Type B pancreatic cell (in vitro differentiated cells): ENCODE measurements around the gene BLACAT1. TPM values are rescaled to one million over a fixed set of nuclear protein-coding genes. Genes with fewer than 3 reads are reported as not detected.

Experiments
- DNase-seq: peaks from one replicate; pipeline ENCODE4 v3.0.0; 2021; ENCODE audit warnings: mixed read lengths; ENCODE audit not compliant: unreplicated experiment; ENCODE audit errors: extremely low spot score
- H3K27ac Mint-ChIP-seq: 2 replicates; pipeline ENCODE4 v1.8.0; 2021; ENCODE audit warnings: mild to moderate bottlenecking, mixed read lengths
- H3K27me3 Mint-ChIP-seq: 2 replicates; pipeline ENCODE4 v1.8.0; 2021; ENCODE audit warnings: mixed read lengths
- H3K36me3 Mint-ChIP-seq: 2 replicates; pipeline ENCODE4 v1.8.0; 2021; ENCODE audit warnings: mixed read lengths
- H3K4me1 Mint-ChIP-seq: one replicate; pipeline ENCODE4 v1.8.0; 2021; ENCODE audit warnings: mixed read lengths; ENCODE audit not compliant: unreplicated experiment
- H3K4me3 Mint-ChIP-seq: 2 replicates; pipeline ENCODE4 v1.8.0; 2021; ENCODE audit warnings: mild to moderate bottlenecking, mixed read lengths
- H3K9me3 Mint-ChIP-seq: 2 replicates; pipeline ENCODE4 v1.8.0; 2021; ENCODE audit warnings: mixed read lengths
- CTCF ChIP-seq: fragments of 200-600 bp; sonication (generic); conservative IDR thresholded peaks from 2 replicates; pipeline ENCODE4 v1.5.0; 2021; ENCODE audit warnings: antibody characterized with exemption, mild to moderate bottlenecking
- total RNA-seq: library from RNA; stranded (reverse); gene quantifications from 2 replicates; pipeline ENCODE4 v1.2.1, GENCODE V29; 2021; ENCODE audit warnings: low replicate concordance

The BLACAT1 gene
- total RNA-seq, 1 donor from 2014 or later, result 2.4 TPM

GRCh38 chr1:205447457-205448341 is 8.1 kb downstream of the BLACAT1 start:
- TF ChIP-seq CTCF, result no peak
- peak overlapping the region; percentile 96 for H3K27ac Mint-ChIP-seq
- H3K4me1 Mint-ChIP-seq, result peaks cover 64% of the 10 kb centered on the region
- peaks cover 6% of the 10 kb centered on the region for H3K36me3 Mint-ChIP-seq
- no peaks in the 10 kb centered on the region for H3K9me3 Mint-ChIP-seq
- DNase-seq, result no peak
- peaks cover 10% of the 10 kb centered on the region for H3K27me3 Mint-ChIP-seq
- peak overlapping the region; percentile 96 for H3K4me3 Mint-ChIP-seq

- no peak for TF ChIP-seq CTCF
- Mint-ChIP-seq H3K27ac (peak overlapping the region; percentile 96), H3K4me1 (peaks cover 71% of the 10 kb centered on the region), H3K27me3 (peaks cover 2% of the 10 kb centered on the region), H3K36me3 (peaks cover 6% of the 10 kb centered on the region), H3K9me3 (no peaks in the 10 kb centered on the region), H3K4me3 (peak overlapping the region; percentile 96)
- no peak for DNase-seq
Measured at GRCh38 chr1:205446828-205447227, 9.0 kb downstream of the BLACAT1 start.

- Mint-ChIP-seq H3K27me3 (no peaks in the 10 kb centered on the region), H3K27ac (peak overlapping the region; percentile 48), H3K4me3 (peak overlapping the region; percentile 70), H3K36me3 (peaks cover 6% of the 10 kb centered on the region), H3K9me3 (no peaks in the 10 kb centered on the region), H3K4me1 (peaks cover 71% of the 10 kb centered on the region)
- no peak for DNase-seq
- TF ChIP-seq CTCF, result no peak
Measured at GRCh38 chr1:205445646-205445935, 10.3 kb downstream of the BLACAT1 start.

- no peak for TF ChIP-seq CTCF
- Mint-ChIP-seq H3K4me3 (peak overlapping the region; percentile 70), H3K9me3 (no peaks in the 10 kb centered on the region), H3K4me1 (peaks cover 72% of the 10 kb centered on the region), H3K27me3 (no peaks in the 10 kb centered on the region), H3K27ac (peak overlapping the region; percentile 48), H3K36me3 (peaks cover 6% of the 10 kb centered on the region)
- no peak for DNase-seq
Measured at GRCh38 chr1:205444931-205445645, 10.8 kb downstream of the BLACAT1 start.

GRCh38 chr1:205444300-205444930 is 11.4 kb downstream of the BLACAT1 start:
- DNase-seq, result no peak
- TF ChIP-seq CTCF, result no peak
- H3K27ac Mint-ChIP-seq, result no peak overlapping the region
- peaks cover 6% of the 10 kb centered on the region for H3K36me3 Mint-ChIP-seq
- H3K4me1 Mint-ChIP-seq, result peaks cover 73% of the 10 kb centered on the region
- no peaks in the 10 kb centered on the region for H3K27me3 Mint-ChIP-seq
- peak overlapping the region; percentile 22 for H3K4me3 Mint-ChIP-seq
- H3K9me3 Mint-ChIP-seq, result no peaks in the 10 kb centered on the region
